K562 (cell line): ENCODE results near the gene CRABP2. TPM values are rescaled to one million over a fixed set of nuclear protein-coding genes. Genes with fewer than 3 reads are reported as not detected.

Source experiments
- DDX20 ChIP-seq: fragments of 450-650 bp; IDR thresholded peaks from 2 replicates; pipeline ENCODE4 v1.6.1; 2016; ENCODE audit warnings: missing genetic modification characterization, low read depth, mild to moderate bottlenecking, missing compliant biosample characterization, moderate library complexity
- HDGF ChIP-seq: fragments of 450-650 bp; IDR thresholded peaks from 2 replicates; pipeline ENCODE4 v1.6.1; 2016
- KLF1 ChIP-seq: fragments of 450-650 bp; IDR thresholded peaks from 2 replicates; pipeline ENCODE4 v1.6.1; 2016; ENCODE audit warnings: missing genetic modification characterization, missing compliant biosample characterization
- MCM5 ChIP-seq: fragments of 450-650 bp; IDR thresholded peaks from 2 replicates; pipeline ENCODE4 v1.6.1; 2016; ENCODE audit warnings: low read depth
- MECOM ChIP-seq: fragments of 250-450 bp; sonication (Bioruptor Pico); IDR thresholded peaks from 2 replicates; pipeline ENCODE4 v1.8.0; 2022; ENCODE audit warnings: inconsistent platforms
- MED1 ChIP-seq: sonication (generic); formaldehyde crosslinking; IDR thresholded peaks from 2 replicates; pipeline ENCODE4 v1.8.1; 2023; ENCODE audit warnings: missing genetic modification reagents, borderline replicate concordance
- MYC ChIP-seq, 2 experiments: fragments of 250-450 bp in 1 of 2; sonication (Bioruptor Pico) in 1 of 2; IDR thresholded peaks; 2 replicates each; pipeline versions ENCODE4 v1.5.1 to v1.6.1; 2012 to 2021; ENCODE audit warnings: low read depth in 2 of 2, borderline replicate concordance in 1 of 2, improper control_type of control experiment in 1 of 2, low read length in 1 of 2, mild to moderate bottlenecking in 1 of 2, moderate library complexity in 1 of 2
- POLR2AphosphoS2 ChIP-seq: IDR thresholded peaks from 2 replicates; pipeline ENCODE4 v1.6.1; 2012; ENCODE audit warnings: low read length, improper control_type of control experiment
- RBM39 ChIP-seq: fragments of 200-400 bp; formaldehyde crosslinking; optimal IDR thresholded peaks from 2 replicates; pipeline ENCODE3; 2018; ENCODE audit warnings: low read depth, low read length
- SIN3B ChIP-seq: fragments of 450-650 bp; IDR thresholded peaks from 2 replicates; pipeline ENCODE4 v1.6.1; 2017; ENCODE audit warnings: low read depth, mild to moderate bottlenecking, moderate library complexity
- SREBF1 ChIP-seq: fragments of 150-350 bp; IDR thresholded peaks from 2 replicates; pipeline ENCODE4 v1.6.1; 2014; ENCODE audit warnings: antibody characterized with exemption, low read depth, low read length, borderline replicate concordance
- SRSF1 ChIP-seq: fragments of 200-400 bp; formaldehyde crosslinking; IDR thresholded peaks from 2 replicates; pipeline ENCODE4 v1.6.1; 2017; ENCODE audit warnings: mild to moderate bottlenecking, low read depth, low read length, moderate library complexity
- ZFP36 ChIP-seq: fragments of 150-350 bp; IDR thresholded peaks from 2 replicates; pipeline ENCODE4 v1.6.1; 2018; ENCODE audit warnings: low read length, low read depth; ENCODE audit not compliant: partially characterized antibody
- ZNF224 ChIP-seq: sonication (generic); formaldehyde crosslinking; IDR thresholded peaks from 2 replicates; pipeline ENCODE4 v1.8.0; 2022; ENCODE audit warnings: mild to moderate bottlenecking, missing genetic modification reagents
- ZNF23 ChIP-seq: fragments of 250-450 bp; sonication (Bioruptor Pico); IDR thresholded peaks from 2 replicates; pipeline ENCODE4 v1.4.0; 2020; ENCODE audit warnings: mild to moderate bottlenecking
- polyA plus RNA-seq, 8 experiments: library from polyadenylated mRNA; depleted of rRNA in 4 of 8; stranded (reverse) in 5 of 8; unstranded in 3 of 8; fragments of >200 nt; fragmentation: Nextera tagmentation in 2 of 8; fragmentation: Illumina TruSeq in 1 of 8; extraction: Ambion mirVana in 2 of 8; extraction: Trizol in 1 of 8; gene quantifications; 2 replicates each; pipeline versions ENCODE4 v1.2.1 to v1.2.3, GENCODE V29; 2011 to 2014; ENCODE audit warnings: inconsistent platforms in 1 of 8, missing spikeins in 1 of 8
- total RNA-seq, 7 experiments: library from RNA; depleted of rRNA in 6 of 7; stranded (reverse); fragments of >200 nt in 6 of 7; fragmentation: Illumina TruSeq in 2 of 7; extraction: Trizol in 2 of 7; gene quantifications; 2 replicates each; pipeline versions ENCODE4 v1.2.1 to v1.2.3, GENCODE V29; 2011 to 2021; ENCODE audit warnings: low replicate concordance in 1 of 7
- TF ChIP-seq, protein P1 (sequence below): sonication (generic); formaldehyde crosslinking; IDR thresholded peaks from 2 replicates; pipeline ENCODE4 v1.9.0; 2022; ENCODE audit warnings: mild to moderate bottlenecking, missing genetic modification reagents
- TF ChIP-seq, protein P2 (sequence below): fragments of 250-450 bp; sonication (Bioruptor Pico); IDR thresholded peaks from 2 replicates; pipeline ENCODE4 v1.8.0; 2021; ENCODE audit warnings: moderate library complexity, mild to moderate bottlenecking, inconsistent platforms
- TF ChIP-seq, protein P3 (sequence below): fragments of 450-650 bp; IDR thresholded peaks from 2 replicates; pipeline ENCODE4 v1.6.1; 2016; ENCODE audit warnings: antibody characterized with exemption
- TF ChIP-seq, protein P4 (sequence below): sonication (generic); formaldehyde crosslinking; IDR thresholded peaks from 2 replicates; pipeline ENCODE4 v1.8.0; 2023; ENCODE audit warnings: mild to moderate bottlenecking, missing genetic modification reagents
- TF ChIP-seq, protein P5 (sequence below): fragments of 250-450 bp; sonication (Bioruptor Pico); IDR thresholded peaks from 2 replicates; pipeline ENCODE4 v1.8.0; 2022; ENCODE audit warnings: moderate library complexity, mild to moderate bottlenecking, inconsistent platforms

Gene CRABP2
- total and polyA plus RNA-seq, 9 of the 15 experiments (the other 6 are each of a cell fraction or from before 2014, with no cell fraction given) = 0.30 to 2.5 (median 0.82) TPM

DNA sequence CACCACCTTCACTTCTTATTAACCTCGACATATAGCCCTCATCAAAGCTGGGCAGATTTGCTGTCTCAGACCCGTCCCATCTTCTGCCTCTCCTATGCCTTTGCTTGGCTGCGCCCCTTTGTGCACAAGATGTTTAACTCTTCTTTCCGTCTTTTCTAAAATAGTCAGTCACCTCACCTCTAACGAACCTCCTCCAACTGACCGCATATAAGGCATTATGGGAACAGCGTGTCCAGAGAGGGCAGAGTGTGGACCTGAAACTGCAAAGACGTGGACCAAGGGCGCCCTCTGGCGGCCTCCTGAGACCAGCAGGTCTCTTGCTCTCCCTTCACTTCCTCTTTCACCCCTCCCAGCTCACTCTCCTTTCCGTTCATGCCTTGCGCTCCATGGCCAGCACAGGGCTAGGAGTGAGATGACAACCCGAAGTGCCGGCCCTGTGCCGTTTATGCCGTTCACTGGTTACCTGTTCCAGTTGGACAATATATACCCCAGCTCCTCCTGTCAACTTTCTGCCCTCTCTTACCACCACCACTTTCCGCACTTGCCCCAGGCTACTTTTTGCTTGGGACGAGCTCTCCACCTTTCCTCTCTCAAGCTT is 20.4 kb upstream of the CRABP2 start (continued):
- TF ChIP-seq, protein P1, sequence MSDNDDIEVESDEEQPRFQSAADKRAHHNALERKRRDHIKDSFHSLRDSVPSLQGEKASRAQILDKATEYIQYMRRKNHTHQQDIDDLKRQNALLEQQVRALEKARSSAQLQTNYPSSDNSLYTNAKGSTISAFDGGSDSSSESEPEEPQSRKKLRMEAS (CRISPR knock-in tag) = peak; percentile 65; the same call in 1 of the 2 replicates
- TF ChIP-seq ZNF23 (CRISPR knock-in tag) (no peak), MECOM (no peak), ZFP36 (peak; percentile 55), KLF1 (tag) (no peak), MCM5 (no peak), SREBF1 (no peak), RBM39 (no peak), SRSF1 (no peak), MYC (IDR thresholded peaks at IDR 0.05; ENCODE audit: low read depth, low read length) (peak; percentile 87), MYC (CRISPR knock-in tag; IDR thresholded peaks at IDR 0.05; ENCODE audit: borderline replicate concordance, low read depth) (no peak), HDGF (0 out of 2 replicates have a peak, but pooled peaks have one; percentile 60), DDX20 (no peak), SIN3B (0 out of 2 replicates have a peak, but pooled peaks have one; percentile 24), ZNF224 (CRISPR knock-in tag) (no peak), POLR2AphosphoS2 (no peak), MED1 (CRISPR knock-in tag) (no peak)
- TF ChIP-seq, protein P2, sequence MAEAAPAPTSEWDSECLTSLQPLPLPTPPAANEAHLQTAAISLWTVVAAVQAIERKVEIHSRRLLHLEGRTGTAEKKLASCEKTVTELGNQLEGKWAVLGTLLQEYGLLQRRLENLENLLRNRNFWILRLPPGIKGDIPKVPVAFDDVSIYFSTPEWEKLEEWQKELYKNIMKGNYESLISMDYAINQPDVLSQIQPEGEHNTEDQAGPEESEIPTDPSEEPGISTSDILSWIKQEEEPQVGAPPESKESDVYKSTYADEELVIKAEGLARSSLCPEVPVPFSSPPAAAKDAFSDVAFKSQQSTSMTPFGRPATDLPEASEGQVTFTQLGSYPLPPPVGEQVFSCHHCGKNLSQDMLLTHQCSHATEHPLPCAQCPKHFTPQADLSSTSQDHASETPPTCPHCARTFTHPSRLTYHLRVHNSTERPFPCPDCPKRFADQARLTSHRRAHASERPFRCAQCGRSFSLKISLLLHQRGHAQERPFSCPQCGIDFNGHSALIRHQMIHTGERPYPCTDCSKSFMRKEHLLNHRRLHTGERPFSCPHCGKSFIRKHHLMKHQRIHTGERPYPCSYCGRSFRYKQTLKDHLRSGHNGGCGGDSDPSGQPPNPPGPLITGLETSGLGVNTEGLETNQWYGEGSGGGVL (CRISPR knock-in tag) = no peak
- TF ChIP-seq, protein P3, sequence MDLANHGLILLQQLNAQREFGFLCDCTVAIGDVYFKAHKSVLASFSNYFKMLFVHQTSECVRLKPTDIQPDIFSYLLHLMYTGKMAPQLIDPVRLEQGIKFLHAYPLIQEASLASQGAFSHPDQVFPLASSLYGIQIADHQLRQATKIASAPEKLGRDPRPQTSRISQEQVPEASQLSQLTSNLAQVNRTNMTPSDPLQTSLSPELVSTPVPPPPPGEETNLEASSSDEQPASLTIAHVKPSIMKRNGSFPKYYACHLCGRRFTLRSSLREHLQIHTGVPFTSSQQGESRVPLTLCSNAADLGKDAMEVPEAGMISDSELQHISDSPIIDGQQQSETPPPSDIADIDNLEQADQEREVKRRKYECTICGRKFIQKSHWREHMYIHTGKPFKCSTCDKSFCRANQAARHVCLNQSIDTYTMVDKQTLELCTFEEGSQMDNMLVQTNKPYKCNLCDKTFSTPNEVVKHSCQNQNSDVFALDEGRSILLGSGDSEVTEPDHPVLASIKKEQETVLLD = no peak
- TF ChIP-seq, protein P4, sequence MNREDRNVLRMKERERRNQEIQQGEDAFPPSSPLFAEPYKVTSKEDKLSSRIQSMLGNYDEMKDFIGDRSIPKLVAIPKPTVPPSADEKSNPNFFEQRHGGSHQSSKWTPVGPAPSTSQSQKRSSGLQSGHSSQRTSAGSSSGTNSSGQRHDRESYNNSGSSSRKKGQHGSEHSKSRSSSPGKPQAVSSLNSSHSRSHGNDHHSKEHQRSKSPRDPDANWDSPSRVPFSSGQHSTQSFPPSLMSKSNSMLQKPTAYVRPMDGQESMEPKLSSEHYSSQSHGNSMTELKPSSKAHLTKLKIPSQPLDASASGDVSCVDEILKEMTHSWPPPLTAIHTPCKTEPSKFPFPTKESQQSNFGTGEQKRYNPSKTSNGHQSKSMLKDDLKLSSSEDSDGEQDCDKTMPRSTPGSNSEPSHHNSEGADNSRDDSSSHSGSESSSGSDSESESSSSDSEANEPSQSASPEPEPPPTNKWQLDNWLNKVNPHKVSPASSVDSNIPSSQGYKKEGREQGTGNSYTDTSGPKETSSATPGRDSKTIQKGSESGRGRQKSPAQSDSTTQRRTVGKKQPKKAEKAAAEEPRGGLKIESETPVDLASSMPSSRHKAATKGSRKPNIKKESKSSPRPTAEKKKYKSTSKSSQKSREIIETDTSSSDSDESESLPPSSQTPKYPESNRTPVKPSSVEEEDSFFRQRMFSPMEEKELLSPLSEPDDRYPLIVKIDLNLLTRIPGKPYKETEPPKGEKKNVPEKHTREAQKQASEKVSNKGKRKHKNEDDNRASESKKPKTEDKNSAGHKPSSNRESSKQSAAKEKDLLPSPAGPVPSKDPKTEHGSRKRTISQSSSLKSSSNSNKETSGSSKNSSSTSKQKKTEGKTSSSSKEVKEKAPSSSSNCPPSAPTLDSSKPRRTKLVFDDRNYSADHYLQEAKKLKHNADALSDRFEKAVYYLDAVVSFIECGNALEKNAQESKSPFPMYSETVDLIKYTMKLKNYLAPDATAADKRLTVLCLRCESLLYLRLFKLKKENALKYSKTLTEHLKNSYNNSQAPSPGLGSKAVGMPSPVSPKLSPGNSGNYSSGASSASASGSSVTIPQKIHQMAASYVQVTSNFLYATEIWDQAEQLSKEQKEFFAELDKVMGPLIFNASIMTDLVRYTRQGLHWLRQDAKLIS (CRISPR knock-in tag) = no peak; the same call in 1 of the 2 replicates
- TF ChIP-seq, protein P5, sequence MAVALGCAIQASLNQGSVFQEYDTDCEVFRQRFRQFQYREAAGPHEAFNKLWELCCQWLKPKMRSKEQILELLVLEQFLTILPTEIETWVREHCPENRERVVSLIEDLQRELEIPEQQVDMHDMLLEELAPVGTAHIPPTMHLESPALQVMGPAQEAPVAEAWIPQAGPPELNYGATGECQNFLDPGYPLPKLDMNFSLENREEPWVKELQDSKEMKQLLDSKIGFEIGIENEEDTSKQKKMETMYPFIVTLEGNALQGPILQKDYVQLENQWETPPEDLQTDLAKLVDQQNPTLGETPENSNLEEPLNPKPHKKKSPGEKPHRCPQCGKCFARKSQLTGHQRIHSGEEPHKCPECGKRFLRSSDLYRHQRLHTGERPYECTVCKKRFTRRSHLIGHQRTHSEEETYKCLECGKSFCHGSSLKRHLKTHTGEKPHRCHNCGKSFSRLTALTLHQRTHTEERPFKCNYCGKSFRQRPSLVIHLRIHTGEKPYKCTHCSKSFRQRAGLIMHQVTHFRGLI (CRISPR knock-in tag) = no peak
